ENCODE results near the gene FYB1.

Gene FYB1

DNA sequence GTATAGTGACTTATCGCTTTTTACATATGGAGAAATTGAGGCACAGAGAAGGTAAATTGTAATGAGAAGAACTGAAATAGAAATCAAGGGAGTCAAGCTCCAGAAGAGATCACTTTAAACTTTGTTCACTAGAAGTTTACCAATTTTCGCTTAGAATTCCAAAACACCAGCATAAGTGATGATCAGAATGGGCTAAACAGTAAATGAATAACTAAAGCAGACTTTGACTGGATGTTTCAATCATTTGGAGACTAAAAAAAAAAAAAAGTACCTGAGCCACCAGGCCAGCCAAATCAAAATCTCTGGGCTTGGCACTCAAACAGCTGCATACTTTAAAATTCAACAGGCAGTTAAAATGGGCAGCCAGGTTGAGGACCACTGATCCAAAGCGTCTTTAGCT, 38.2 kb upstream of the FYB1 start:
- H3K4me2 ChIP-seq (ENCODE audit: low read depth, low read length, poor library complexity, severe bottlenecking) = no peak overlapping the region
- no peaks in the 10 kb centered on the region for H3K36me3 ChIP-seq (ENCODE audit: insufficient read depth, low read length)
- H3K9ac ChIP-seq (ENCODE audit: low read depth, low read length, poor library complexity, severe bottlenecking) = no peak overlapping the region
- no peak overlapping the region for H2AFZ ChIP-seq (ENCODE audit: low read length)
- H4K20me1 ChIP-seq (ENCODE audit: insufficient read depth, low read length, poor library complexity, severe bottlenecking) = no peaks in the 10 kb centered on the region
- H3K9me2 ChIP-seq (replicated peaks; ENCODE audit: low read depth, low read length) = no peaks in the 10 kb centered on the region
- H3K4me3 ChIP-seq (ENCODE audit: low read length, poor library complexity, severe bottlenecking) = no peak overlapping the region
- H3F3A ChIP-seq (ENCODE audit: low read depth) = no peaks in the 10 kb centered on the region
- TF ChIP-seq, protein P1, sequence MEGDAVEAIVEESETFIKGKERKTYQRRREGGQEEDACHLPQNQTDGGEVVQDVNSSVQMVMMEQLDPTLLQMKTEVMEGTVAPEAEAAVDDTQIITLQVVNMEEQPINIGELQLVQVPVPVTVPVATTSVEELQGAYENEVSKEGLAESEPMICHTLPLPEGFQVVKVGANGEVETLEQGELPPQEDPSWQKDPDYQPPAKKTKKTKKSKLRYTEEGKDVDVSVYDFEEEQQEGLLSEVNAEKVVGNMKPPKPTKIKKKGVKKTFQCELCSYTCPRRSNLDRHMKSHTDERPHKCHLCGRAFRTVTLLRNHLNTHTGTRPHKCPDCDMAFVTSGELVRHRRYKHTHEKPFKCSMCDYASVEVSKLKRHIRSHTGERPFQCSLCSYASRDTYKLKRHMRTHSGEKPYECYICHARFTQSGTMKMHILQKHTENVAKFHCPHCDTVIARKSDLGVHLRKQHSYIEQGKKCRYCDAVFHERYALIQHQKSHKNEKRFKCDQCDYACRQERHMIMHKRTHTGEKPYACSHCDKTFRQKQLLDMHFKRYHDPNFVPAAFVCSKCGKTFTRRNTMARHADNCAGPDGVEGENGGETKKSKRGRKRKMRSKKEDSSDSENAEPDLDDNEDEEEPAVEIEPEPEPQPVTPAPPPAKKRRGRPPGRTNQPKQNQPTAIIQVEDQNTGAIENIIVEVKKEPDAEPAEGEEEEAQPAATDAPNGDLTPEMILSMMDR (conservative IDR thresholded peaks at IDR 0.05; ENCODE audit: low read length) = no peak
- TF ChIP-seq EZH2phosphoT487 (IDR thresholded peaks at IDR 0.05; ENCODE audit: borderline replicate concordance) = no peak
- H3K79me2 ChIP-seq (ENCODE audit: insufficient read depth, low read length) = no peaks in the 10 kb centered on the region
- no peaks in the 10 kb centered on the region for H3K9me3 ChIP-seq (ENCODE audit: insufficient read depth, low read depth, low read length)
- no peaks in the 10 kb centered on the region for H3K4me1 ChIP-seq (ENCODE audit: insufficient read depth, low read length, poor library complexity, severe bottlenecking)
- no peaks in the 10 kb centered on the region for H3K27me3 ChIP-seq (ENCODE audit: insufficient read depth, low read length, poor library complexity, severe bottlenecking)

DNA sequence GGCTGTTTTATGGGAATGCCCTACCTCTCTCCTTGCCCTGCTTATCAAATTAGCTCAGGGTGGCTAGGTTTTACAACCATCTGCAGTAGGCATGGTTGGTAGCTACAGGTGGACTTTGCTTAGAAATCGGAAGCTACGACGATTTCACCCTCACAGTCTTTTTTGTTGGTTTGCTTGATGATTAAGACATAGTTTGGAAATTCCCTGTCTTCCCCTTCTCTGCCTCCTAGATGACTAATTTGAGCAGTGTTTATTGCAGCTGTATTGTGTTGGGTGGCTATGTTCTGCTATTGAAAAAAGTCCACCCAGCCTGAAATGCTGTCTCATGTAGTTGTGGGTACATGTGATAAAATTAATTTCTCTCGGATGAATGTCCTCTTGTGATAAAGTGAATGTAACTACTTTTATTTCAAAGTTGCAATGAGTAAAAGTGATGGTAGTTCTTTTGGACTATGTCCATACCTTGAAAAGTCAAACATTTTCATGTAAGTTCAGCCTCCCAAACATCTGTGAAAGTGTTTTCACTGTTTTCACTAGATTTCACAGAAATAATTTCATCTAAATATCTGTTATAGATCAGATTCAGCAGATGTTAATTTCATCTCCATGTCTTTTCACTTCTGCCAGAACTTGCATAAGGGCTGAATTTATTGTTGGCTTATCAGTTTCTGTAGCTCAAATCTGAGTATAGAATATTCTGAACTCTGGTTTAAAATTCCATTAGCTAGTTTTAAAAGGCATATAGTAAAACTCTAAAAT, 37.3 kb upstream of the FYB1 start:
- H3K4me3 ChIP-seq (ENCODE audit: low read length, poor library complexity, severe bottlenecking) = no peak overlapping the region
- no peaks in the 10 kb centered on the region for H3K79me2 ChIP-seq (ENCODE audit: insufficient read depth, low read length)
- no peak overlapping the region for H3K4me2 ChIP-seq (ENCODE audit: low read depth, low read length, poor library complexity, severe bottlenecking)
- H3K27me3 ChIP-seq (ENCODE audit: insufficient read depth, low read length, poor library complexity, severe bottlenecking) = no peaks in the 10 kb centered on the region
- H3K9ac ChIP-seq (ENCODE audit: low read depth, low read length, poor library complexity, severe bottlenecking) = no peak overlapping the region
- no peaks in the 10 kb centered on the region for H4K20me1 ChIP-seq (ENCODE audit: insufficient read depth, low read length, poor library complexity, severe bottlenecking)
- no peaks in the 10 kb centered on the region for H3K9me3 ChIP-seq (ENCODE audit: insufficient read depth, low read depth, low read length)
- H2AFZ ChIP-seq (ENCODE audit: low read length) = no peak overlapping the region
- no peaks in the 10 kb centered on the region for H3K4me1 ChIP-seq (ENCODE audit: insufficient read depth, low read length, poor library complexity, severe bottlenecking)
- H3K9me2 ChIP-seq (replicated peaks; ENCODE audit: low read depth, low read length) = no peaks in the 10 kb centered on the region
- H3K36me3 ChIP-seq (ENCODE audit: insufficient read depth, low read length) = no peaks in the 10 kb centered on the region
- no peaks in the 10 kb centered on the region for H3F3A ChIP-seq (ENCODE audit: low read depth)
- TF ChIP-seq EZH2phosphoT487 (IDR thresholded peaks at IDR 0.05; ENCODE audit: borderline replicate concordance) = no peak
- TF ChIP-seq, protein P1 (conservative IDR thresholded peaks at IDR 0.05; ENCODE audit: low read length) = no peak

DNA sequence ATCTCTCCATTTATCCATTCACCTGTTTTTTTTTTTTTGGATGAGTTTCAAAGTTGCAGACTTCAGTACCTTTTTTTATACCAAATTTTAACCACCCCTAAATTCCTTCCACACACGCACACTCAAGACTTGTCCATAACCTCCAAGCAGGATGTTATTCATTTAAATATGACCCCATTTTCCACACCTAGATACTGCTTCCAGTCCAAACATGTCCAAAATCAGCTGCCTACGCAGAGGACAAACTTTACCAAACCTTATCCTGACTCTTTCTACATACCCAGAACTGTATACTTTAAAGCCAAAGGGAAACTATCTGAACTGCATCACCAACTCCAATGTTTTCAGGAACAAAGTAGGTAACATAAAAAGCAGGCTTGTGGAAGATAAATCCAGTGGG, 36.0 kb upstream of the FYB1 start:
- Histone ChIP-seq H3K9me3 (ENCODE audit: insufficient read depth, low read depth, low read length) (no peaks in the 10 kb centered on the region), H3K4me2 (ENCODE audit: low read depth, low read length, poor library complexity, severe bottlenecking) (no peak overlapping the region), H4K20me1 (ENCODE audit: insufficient read depth, low read length, poor library complexity, severe bottlenecking) (no peaks in the 10 kb centered on the region), H3K4me3 (ENCODE audit: low read length, poor library complexity, severe bottlenecking) (no peak overlapping the region), H3K27me3 (ENCODE audit: insufficient read depth, low read length, poor library complexity, severe bottlenecking) (no peaks in the 10 kb centered on the region), H3K79me2 (ENCODE audit: insufficient read depth, low read length) (no peaks in the 10 kb centered on the region), H3K4me1 (ENCODE audit: insufficient read depth, low read length, poor library complexity, severe bottlenecking) (no peaks in the 10 kb centered on the region), H2AFZ (ENCODE audit: low read length) (no peak overlapping the region), H3F3A (ENCODE audit: low read depth) (no peaks in the 10 kb centered on the region), H3K36me3 (ENCODE audit: insufficient read depth, low read length) (no peaks in the 10 kb centered on the region), H3K9me2 (replicated peaks; ENCODE audit: low read depth, low read length) (no peaks in the 10 kb centered on the region), H3K9ac (ENCODE audit: low read depth, low read length, poor library complexity, severe bottlenecking) (no peak overlapping the region)
- TF ChIP-seq, protein P1 (conservative IDR thresholded peaks at IDR 0.05; ENCODE audit: low read length) = no peak
- TF ChIP-seq EZH2phosphoT487 (IDR thresholded peaks at IDR 0.05; ENCODE audit: borderline replicate concordance) = no peak

Data from Loucy (cell line).